H9 (cell line): ENCODE data around the gene TMX1. TPM values are rescaled to one million over a fixed set of nuclear protein-coding genes. Genes with fewer than 3 reads are reported as not detected.

Experiments used
- DNase-seq: peaks from one replicate; pipeline ENCODE4 v3.0.0-alpha.2; 2017
- H2AFZ ChIP-seq: one replicate; pipeline ENCODE4 v1.6.1; 2013; ENCODE audit warnings: mild to moderate bottlenecking, low read length, control low read depth, moderate library complexity
- H2AK5ac ChIP-seq: 2 replicates; pipeline ENCODE4 v1.6.1; 2013; ENCODE audit warnings: low read length, control low read depth, mixed read lengths; ENCODE audit not compliant: insufficient read length
- H2BK120ac ChIP-seq: one replicate; pipeline ENCODE4 v1.6.1; 2013; ENCODE audit warnings: low read depth, mild to moderate bottlenecking, low read length, control low read depth, inconsistent platforms; ENCODE audit not compliant: poor library complexity, severe bottlenecking
- H2BK12ac ChIP-seq: 2 replicates; pipeline ENCODE4 v1.6.1; 2013; ENCODE audit warnings: low read length, control low read depth, mixed read lengths, low read depth; ENCODE audit not compliant: insufficient read length
- H2BK15ac ChIP-seq: 2 replicates; pipeline ENCODE4 v1.6.1; 2013; ENCODE audit warnings: low read depth, low read length, control low read depth
- H2BK20ac ChIP-seq: one replicate; pipeline ENCODE4 v1.6.1; 2013; ENCODE audit warnings: low read depth, mild to moderate bottlenecking, low read length, control low read depth, inconsistent platforms; ENCODE audit not compliant: poor library complexity, severe bottlenecking
- H2BK5ac ChIP-seq: 2 replicates; pipeline ENCODE4 v1.6.1; 2013; ENCODE audit warnings: low read length, control low read depth, mixed read lengths; ENCODE audit not compliant: insufficient read length
- H3K14ac ChIP-seq: 2 replicates; pipeline ENCODE4 v1.6.1; 2013; ENCODE audit warnings: low read length, control low read depth; ENCODE audit not compliant: insufficient read depth
- H3K18ac ChIP-seq: 2 replicates; pipeline ENCODE4 v1.6.1; 2013; ENCODE audit warnings: low read depth, mild to moderate bottlenecking, mixed read lengths, low read length, control low read depth; ENCODE audit not compliant: insufficient read length
- H3K23ac ChIP-seq: 2 replicates; pipeline ENCODE4 v1.6.1; 2013; ENCODE audit warnings: low read length, control low read depth, mixed read lengths, low read depth; ENCODE audit not compliant: insufficient read length
- H3K23me2 ChIP-seq: 2 replicates; pipeline ENCODE4 v1.6.1; 2013; ENCODE audit warnings: low read depth, mild to moderate bottlenecking, mixed read lengths, low read length, control low read depth; ENCODE audit not compliant: insufficient read length, poor library complexity, severe bottlenecking
- H3K27ac ChIP-seq: 2 replicates; pipeline ENCODE4 v1.5.1; 2013; ENCODE audit warnings: low read length, control low read depth, mixed read lengths, low read depth; ENCODE audit not compliant: insufficient read length
- H3K27me3 ChIP-seq: 2 replicates; pipeline ENCODE4 v1.6.1; 2013; ENCODE audit warnings: low read length, control low read depth, inconsistent platforms; ENCODE audit not compliant: insufficient read depth
- H3K4ac ChIP-seq: 2 replicates; pipeline ENCODE4 v1.6.1; 2013; ENCODE audit warnings: low read depth, mild to moderate bottlenecking, control low read depth, inconsistent platforms, low read length, moderate library complexity
- H3K4me1 ChIP-seq: 2 replicates; pipeline ENCODE4 v1.6.1; 2013; ENCODE audit warnings: low read length, control low read depth, inconsistent platforms; ENCODE audit not compliant: insufficient read depth
- H3K4me2 ChIP-seq: 2 replicates; pipeline ENCODE4 v1.6.1; 2013; ENCODE audit warnings: low read length, control low read depth, mixed read lengths; ENCODE audit not compliant: insufficient read length, insufficient read depth
- H3K56ac ChIP-seq: 2 replicates; pipeline ENCODE4 v1.6.1; 2013; ENCODE audit warnings: low read depth, mild to moderate bottlenecking, mixed read lengths, low read length, control low read depth; ENCODE audit not compliant: insufficient read length
- H3K79me1 ChIP-seq: 2 replicates; pipeline ENCODE4 v1.6.1; 2013; ENCODE audit warnings: low read depth, mild to moderate bottlenecking, moderate library complexity, low read length, control low read depth, inconsistent platforms; ENCODE audit not compliant: insufficient read depth, poor library complexity, severe bottlenecking
- H3K79me2 ChIP-seq: 2 replicates; pipeline ENCODE4 v1.6.1; 2013; ENCODE audit warnings: low read length, control low read depth, inconsistent platforms; ENCODE audit not compliant: insufficient read depth
- H3K9ac ChIP-seq: 2 replicates; pipeline ENCODE4 v1.6.1; 2013; ENCODE audit warnings: low read length, control low read depth, mixed read lengths; ENCODE audit not compliant: insufficient read length; ENCODE audit errors: extremely low read depth
- H3K9me3 ChIP-seq: one replicate; pipeline ENCODE4 v1.6.1; 2013; ENCODE audit warnings: low read depth, low read length, inconsistent platforms; ENCODE audit not compliant: control insufficient read depth
- H3T11ph ChIP-seq: one replicate; pipeline ENCODE4 v1.6.1; 2013; ENCODE audit warnings: mild to moderate bottlenecking, low read length, control low read depth, inconsistent platforms
- H4K20me1 ChIP-seq: one replicate; pipeline ENCODE4 v1.6.1; 2013; ENCODE audit not compliant: control insufficient read depth, insufficient read length, insufficient read depth
- H4K5ac ChIP-seq: 2 replicates; pipeline ENCODE4 v1.6.1; 2013; ENCODE audit warnings: low read depth, mild to moderate bottlenecking, mixed read lengths, low read length, control low read depth; ENCODE audit not compliant: insufficient read length
- H4K8ac ChIP-seq: replicated peaks from 2 replicates; pipeline ENCODE4 v1.6.1; 2013; ENCODE audit warnings: low read length, control low read depth, mixed read lengths, low read depth; ENCODE audit not compliant: insufficient read length
- H4K91ac ChIP-seq: 2 replicates; pipeline ENCODE4 v1.6.1; 2013; ENCODE audit warnings: low read depth, mild to moderate bottlenecking, moderate library complexity, mixed read lengths, low read length, control low read depth; ENCODE audit not compliant: insufficient read length
- H3K27ac Mint-ChIP-seq, 3 experiments: 2 replicates in 2 of 3; 3 replicates in 1 of 3; pipeline ENCODE4 v1.8.0; 2020 to 2021; ENCODE audit warnings: mixed read lengths in 3 of 3, mild to moderate bottlenecking in 1 of 3, moderate library complexity in 1 of 3
- H3K27me3 Mint-ChIP-seq: 2 replicates; pipeline ENCODE4 v1.8.0; 2021; ENCODE audit warnings: low read depth, mild to moderate bottlenecking, moderate library complexity, mixed read lengths
- H3K36me3 Mint-ChIP-seq, 3 experiments: 2 replicates in 2 of 3; 3 replicates in 1 of 3; pipeline ENCODE4 v1.8.0; 2020 to 2021; ENCODE audit warnings: low read depth in 3 of 3, mixed read lengths in 3 of 3; ENCODE audit not compliant: insufficient read depth in 1 of 3
- H3K4me1 Mint-ChIP-seq, 2 experiments: 2 replicates each; pipeline ENCODE4 v1.8.0; 2020; ENCODE audit warnings: mixed read lengths in 2 of 2
- H3K4me3 Mint-ChIP-seq, 2 experiments: 2 replicates in 1 of 2; 3 replicates in 1 of 2; pipeline ENCODE4 v1.8.0; 2020 to 2021; ENCODE audit warnings: mild to moderate bottlenecking in 2 of 2, mixed read lengths in 2 of 2, moderate library complexity in 1 of 2
- H3K9me3 Mint-ChIP-seq, 2 experiments: 2 replicates in 1 of 2; 3 replicates in 1 of 2; pipeline ENCODE4 v1.8.0; 2020; ENCODE audit warnings: mild to moderate bottlenecking in 2 of 2, mixed read lengths in 2 of 2, moderate library complexity in 1 of 2
- WGBS: extraction: QIAGEN DNeasy Blood & Tissue Kit; methylation state at CpG from one replicate; pipeline ENCODE4 v1.1.7; 2013; ENCODE audit warnings: missing lambda C conversion rate, low lambda C conversion rate, mixed read lengths; ENCODE audit not compliant: insufficient read length; ENCODE audit errors: extremely low coverage; 5-methylcytosine and 5-hydroxymethylcytosine counted together
- total RNA-seq: library from RNA; stranded (reverse); gene quantifications from 2 replicates; pipeline ENCODE4 v1.2.1, GENCODE V29; 2021
- TF ChIP-seq, protein P1 (sequence below): fragments of 200-600 bp; sonication (generic); conservative IDR thresholded peaks from 3 replicates; pipeline ENCODE4 v1.8.0; 2021; ENCODE audit warnings: antibody characterized with exemption, mild to moderate bottlenecking

Gene TMX1
- total RNA-seq, 1 experiment from 2014 or later, result 83.5 TPM

DNA sequence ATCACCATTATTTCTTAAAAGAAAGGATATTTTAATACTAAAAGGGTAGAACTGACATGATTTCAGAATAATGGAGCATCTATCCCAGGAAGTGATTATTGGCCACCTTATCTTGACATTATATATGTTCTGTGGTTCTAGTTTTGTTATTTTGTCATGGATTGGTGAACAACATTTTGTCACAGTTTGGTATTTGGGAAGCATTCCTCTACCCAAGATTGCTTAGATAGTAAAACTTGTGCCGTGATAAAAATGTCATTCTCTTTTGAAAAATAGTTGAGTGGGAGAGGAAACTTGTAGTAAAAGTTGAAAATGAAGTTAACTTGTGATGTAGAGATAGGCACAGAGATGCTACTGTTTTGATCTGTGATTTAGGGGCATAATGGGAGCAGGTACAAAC is 65.7 kb downstream of the TMX1 start:
- Histone ChIP-seq H3K23me2 (no peaks in the 10 kb centered on the region), H2BK15ac (no peak overlapping the region), H2BK5ac (no peak overlapping the region), H2BK20ac (no peak overlapping the region), H3K4ac (no peak overlapping the region), H3K9me3 (no peaks in the 10 kb centered on the region), H3K4me2 (no peak overlapping the region), H3K4me1 (peaks cover 2% of the 10 kb centered on the region; the same call in 1 of the 2 replicates), H2BK12ac (no peak overlapping the region), H3K14ac (no peak overlapping the region), H3K27me3 (no peaks in the 10 kb centered on the region), H3T11ph (no peak overlapping the region), H3K18ac (no peak overlapping the region), H3K23ac (no peak overlapping the region), H2BK120ac (no peak overlapping the region), H4K91ac (no peak overlapping the region), H4K5ac (no peak overlapping the region), H3K27ac (no peak overlapping the region), H2AFZ (no peak overlapping the region), H3K79me1 (no peaks in the 10 kb centered on the region), H3K9ac (no peak overlapping the region), H3K56ac (no peak overlapping the region), H4K20me1 (no peaks in the 10 kb centered on the region), H2AK5ac (no peak overlapping the region), H4K8ac (no peak overlapping the region), H3K79me2 (no peaks in the 10 kb centered on the region)
- DNase-seq, result no peak
- Mint-ChIP-seq H3K4me1 (peaks cover 16 to 23% of the 10 kb centered on the region in 2 experiments), H3K27me3 (no peaks in the 10 kb centered on the region; the same call in 1 of the 2 replicates), H3K27ac (no peak overlapping the region), H3K36me3 (no peaks in the 10 kb centered on the region), H3K9me3 (no peaks in the 10 kb centered on the region), H3K4me3 (no peak overlapping the region)
- no CpG with 5 or more reads among the region's 1 CpG for WGBS
- TF ChIP-seq, protein P1, sequence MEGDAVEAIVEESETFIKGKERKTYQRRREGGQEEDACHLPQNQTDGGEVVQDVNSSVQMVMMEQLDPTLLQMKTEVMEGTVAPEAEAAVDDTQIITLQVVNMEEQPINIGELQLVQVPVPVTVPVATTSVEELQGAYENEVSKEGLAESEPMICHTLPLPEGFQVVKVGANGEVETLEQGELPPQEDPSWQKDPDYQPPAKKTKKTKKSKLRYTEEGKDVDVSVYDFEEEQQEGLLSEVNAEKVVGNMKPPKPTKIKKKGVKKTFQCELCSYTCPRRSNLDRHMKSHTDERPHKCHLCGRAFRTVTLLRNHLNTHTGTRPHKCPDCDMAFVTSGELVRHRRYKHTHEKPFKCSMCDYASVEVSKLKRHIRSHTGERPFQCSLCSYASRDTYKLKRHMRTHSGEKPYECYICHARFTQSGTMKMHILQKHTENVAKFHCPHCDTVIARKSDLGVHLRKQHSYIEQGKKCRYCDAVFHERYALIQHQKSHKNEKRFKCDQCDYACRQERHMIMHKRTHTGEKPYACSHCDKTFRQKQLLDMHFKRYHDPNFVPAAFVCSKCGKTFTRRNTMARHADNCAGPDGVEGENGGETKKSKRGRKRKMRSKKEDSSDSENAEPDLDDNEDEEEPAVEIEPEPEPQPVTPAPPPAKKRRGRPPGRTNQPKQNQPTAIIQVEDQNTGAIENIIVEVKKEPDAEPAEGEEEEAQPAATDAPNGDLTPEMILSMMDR, result no peak

Other genes with a start within 250 kb of the TMX1 start
- gene TRIM9, start 145.1 kb upstream of the TMX1 start, total RNA-seq, result 0.83 and 0.98 TPM in 2 replicates